ENCODE results near the gene ESX1. TPM values are rescaled to one million over a fixed set of nuclear protein-coding genes. Genes with fewer than 3 reads are reported as not detected.

The ESX1 gene
- total and polyA plus RNA-seq, 10 of the 15 experiments (the other 5 are each of a cell fraction or from before 2014, with no cell fraction given) = not detected

GRCh38 chrX:104205548-104205947, 49.2 kb downstream of the ESX1 start:
- BruUV-seq (replicated peaks) = no TSS peak
- Histone ChIP-seq H3K36me3 (ENCODE audit: control insufficient read depth in 2 of 2, insufficient read depth in 2 of 2, low read length in 1 of 2) (no peaks in the 10 kb centered on the region), H2AFZ (ENCODE audit: control insufficient read depth, low read depth, low read length) (no peak overlapping the region), H4K20me1 (ENCODE audit: control insufficient read depth, insufficient read depth) (no peaks in the 10 kb centered on the region), H3K27ac (ENCODE audit: control insufficient read depth, insufficient read depth) (no peak overlapping the region), H3K27me3 (replicated peaks in 1 of 2; ENCODE audit: control insufficient read depth in 2 of 2, insufficient read depth in 2 of 2, low read length in 1 of 2) (no peaks in the 10 kb centered on the region), H3K79me2 (ENCODE audit: control insufficient read depth, insufficient read depth, low read length) (no peaks in the 10 kb centered on the region), H3K4me2 (ENCODE audit: control insufficient read depth, insufficient read depth) (no peak overlapping the region), H3K4me3 (no peak overlapping the region), H3K4me1 (ENCODE audit: control insufficient read depth, insufficient read depth, low read length) (no peaks in the 10 kb centered on the region), H3K9ac (ENCODE audit: control insufficient read depth, insufficient read depth, low read length) (no peak overlapping the region), H3K9me3 (replicated peaks; ENCODE audit: control insufficient read depth, insufficient read depth, low read length) (no peaks in the 10 kb centered on the region)
- FAIRE-seq = no peak
- CTCF ChIA-PET = interaction anchor here (1.1 kb wide), 1 partner anchor 10 kb away, joined by 9 read pairs; no protein-coding TSS in a partner anchor
- in situ Hi-C loops (cut with MboI) = no loop called here
- intact Hi-C loops (cut with micrococcal nuclease; ENCODE audit: unreplicated experiment) = no loop called here
- no peak for DNase-seq (ENCODE audit: low read depth, low spot score)
- RAD21 ChIA-PET (ENCODE audit: unreplicated experiment) = interaction anchor here (1.0 kb wide), 1 partner anchor 10 kb away, joined by 3 read pairs; no protein-coding TSS in a partner anchor
- TF ChIP-seq ZNF217 (IDR thresholded peaks at IDR 0.05) (no peak), BCL3 (IDR thresholded peaks at IDR 0.05; ENCODE audit: borderline replicate concordance, insufficient read depth, low read depth, low read length, poor library complexity, severe bottlenecking) (no peak), STAT1 (conservative IDR thresholded peaks at IDR 0.05) (no peak), REST (IDR thresholded peaks at IDR 0.05; ENCODE audit: low read depth, low read length) (no peak), USF2 (IDR thresholded peaks at IDR 0.05; ENCODE audit: borderline replicate concordance, low read depth, low read length) (no peak), NFXL1 (IDR thresholded peaks at IDR 0.05; ENCODE audit: borderline replicate concordance) (no peak)
- SMC1A ChIA-PET (ENCODE audit: uncharacterized antibody, unreplicated experiment) = interaction anchor here (1.7 kb wide), 1 partner anchor 10 kb away, joined by 10 read pairs; no protein-coding TSS in a partner anchor
- no peak for ATAC-seq
- WGBS (ENCODE audit: insufficient coverage, insufficient replicate concordance, low lambda C conversion rate, missing lambda C conversion rate) = 65% methylated on average over 5 of the region's 5 CpGs
- POLR2A ChIA-PET = no interaction called here

Other genes with a start within 250 kb of the ESX1 start
- not detected in 2 replicates for gene H2BW1, start 241.2 kb downstream of the ESX1 start, total RNA-seq (2014; rRNA removed)
- gene H2BW1, start 241.2 kb downstream of the ESX1 start, total RNA-seq (2014; rRNA removed; fragmentation: Illumina TruSeq; extraction: Trizol) = not detected in 2 replicates
- gene H2BW1, start 241.2 kb downstream of the ESX1 start, total RNA-seq (2021) = not detected in 2 replicates
- not detected in 2 replicates for gene H2BW1, start 241.2 kb downstream of the ESX1 start, polyA plus RNA-seq (2011; rRNA removed)
- gene H2BW1, start 241.2 kb downstream of the ESX1 start, polyA plus RNA-seq (2014; fragmentation: Illumina TruSeq; extraction: Trizol) = not detected in 2 replicates
- not detected for gene H2BW1, start 241.2 kb downstream of the ESX1 start, polyA plus RNA-seq (2014; fragmentation: Nextera tagmentation; extraction: Ambion mirVana)
- not detected in 2 replicates for gene H2BW1, start 241.2 kb downstream of the ESX1 start, polyA plus RNA-seq (2014; rRNA removed)
- gene H2BW1, start 241.2 kb downstream of the ESX1 start, polyA plus RNA-seq (2016; fragmentation: Nextera tagmentation; extraction: Ambion mirVana) = not detected
- gene H2BW2, start 215.0 kb downstream of the ESX1 start, total RNA-seq (2014; rRNA removed) = not detected in 2 replicates
- gene H2BW2, start 215.0 kb downstream of the ESX1 start, total RNA-seq (2014; rRNA removed; fragmentation: Illumina TruSeq; extraction: Trizol) = not detected in 2 replicates
- not detected in 2 replicates for gene H2BW2, start 215.0 kb downstream of the ESX1 start, total RNA-seq (2021)
- not detected in 2 replicates for gene H2BW2, start 215.0 kb downstream of the ESX1 start, polyA plus RNA-seq (2011; rRNA removed)
- gene H2BW2, start 215.0 kb downstream of the ESX1 start, polyA plus RNA-seq (2014; fragmentation: Illumina TruSeq; extraction: Trizol) = not detected in 2 replicates
- not detected for gene H2BW2, start 215.0 kb downstream of the ESX1 start, polyA plus RNA-seq (2014; fragmentation: Nextera tagmentation; extraction: Ambion mirVana)
- gene H2BW2, start 215.0 kb downstream of the ESX1 start, polyA plus RNA-seq (2014; rRNA removed) = not detected in 2 replicates
- not detected for gene H2BW2, start 215.0 kb downstream of the ESX1 start, polyA plus RNA-seq (2016; fragmentation: Nextera tagmentation; extraction: Ambion mirVana)
- gene TMSB15C, start 178.7 kb downstream of the ESX1 start, total RNA-seq (2014; rRNA removed) = 5.5 and 10.6 TPM in 2 replicates
- gene TMSB15C, start 178.7 kb downstream of the ESX1 start, total RNA-seq (2014; rRNA removed; fragmentation: Illumina TruSeq; extraction: Trizol) = 8.4 and 8.7 TPM in 2 replicates
- 3.9 and 5.6 TPM in 2 replicates for gene TMSB15C, start 178.7 kb downstream of the ESX1 start, total RNA-seq (2021)
- gene TMSB15C, start 178.7 kb downstream of the ESX1 start, polyA plus RNA-seq (2011; rRNA removed) = 10.1 and 14.0 TPM in 2 replicates
- 7.1 and 13.4 TPM in 2 replicates for gene TMSB15C, start 178.7 kb downstream of the ESX1 start, polyA plus RNA-seq (2014; fragmentation: Illumina TruSeq; extraction: Trizol)
- 1 to 10 TPM; 1.1 to 2.5 TPM for gene TMSB15C, start 178.7 kb downstream of the ESX1 start, polyA plus RNA-seq (2014; fragmentation: Nextera tagmentation; extraction: Ambion mirVana)
- gene TMSB15C, start 178.7 kb downstream of the ESX1 start, polyA plus RNA-seq (2014; rRNA removed) = 4.8 and 5.1 TPM in 2 replicates
- 1 to 10 TPM in 1 of 2 experiments, under 1 TPM in 1; 0.69 to 1.2 TPM for gene TMSB15C, start 178.7 kb downstream of the ESX1 start, polyA plus RNA-seq (2016; fragmentation: Nextera tagmentation; extraction: Ambion mirVana)
- gene ZCCHC18, start 142.4 kb downstream of the ESX1 start, total RNA-seq (2014; rRNA removed) = 2.0 and 3.5 TPM in 2 replicates
- gene ZCCHC18, start 142.4 kb downstream of the ESX1 start, total RNA-seq (2014; rRNA removed; fragmentation: Illumina TruSeq; extraction: Trizol) = 1.7 and 3.8 TPM in 2 replicates
- gene ZCCHC18, start 142.4 kb downstream of the ESX1 start, total RNA-seq (2021) = 1.7 and 2.6 TPM in 2 replicates
- gene ZCCHC18, start 142.4 kb downstream of the ESX1 start, polyA plus RNA-seq (2011; rRNA removed) = 2.6 and 3.0 TPM in 2 replicates
- 3.0 and 4.2 TPM in 2 replicates for gene ZCCHC18, start 142.4 kb downstream of the ESX1 start, polyA plus RNA-seq (2014; fragmentation: Illumina TruSeq; extraction: Trizol)
- 1 to 10 TPM; 1.0 to 1.7 TPM for gene ZCCHC18, start 142.4 kb downstream of the ESX1 start, polyA plus RNA-seq (2014; fragmentation: Nextera tagmentation; extraction: Ambion mirVana)
- gene ZCCHC18, start 142.4 kb downstream of the ESX1 start, polyA plus RNA-seq (2014; rRNA removed) = 3.1 and 3.6 TPM in 2 replicates
- 1 to 10 TPM; 2.1 to 2.6 TPM for gene ZCCHC18, start 142.4 kb downstream of the ESX1 start, polyA plus RNA-seq (2016; fragmentation: Nextera tagmentation; extraction: Ambion mirVana)
- gene SLC25A53, start 97.9 kb downstream of the ESX1 start, total RNA-seq (2014; rRNA removed) = 7.5 and 8.9 TPM in 2 replicates
- 6.7 and 7.9 TPM in 2 replicates for gene SLC25A53, start 97.9 kb downstream of the ESX1 start, total RNA-seq (2014; rRNA removed; fragmentation: Illumina TruSeq; extraction: Trizol)
- 5.5 and 5.6 TPM in 2 replicates for gene SLC25A53, start 97.9 kb downstream of the ESX1 start, total RNA-seq (2021)
- 11.4 and 13.9 TPM in 2 replicates for gene SLC25A53, start 97.9 kb downstream of the ESX1 start, polyA plus RNA-seq (2011; rRNA removed)
- gene SLC25A53, start 97.9 kb downstream of the ESX1 start, polyA plus RNA-seq (2014; fragmentation: Illumina TruSeq; extraction: Trizol) = 9.4 and 10.1 TPM in 2 replicates
- gene SLC25A53, start 97.9 kb downstream of the ESX1 start, polyA plus RNA-seq (2014; fragmentation: Nextera tagmentation; extraction: Ambion mirVana) = 1 to 10 TPM; 4.1 to 5.0 TPM
- gene SLC25A53, start 97.9 kb downstream of the ESX1 start, polyA plus RNA-seq (2014; rRNA removed) = 8.3 and 10.2 TPM in 2 replicates
- 1 to 10 TPM; 6.6 to 7.3 TPM for gene SLC25A53, start 97.9 kb downstream of the ESX1 start, polyA plus RNA-seq (2016; fragmentation: Nextera tagmentation; extraction: Ambion mirVana)
- 9.3 and 12.6 TPM in 2 replicates for gene FAM199X, start 88.5 kb downstream of the ESX1 start, total RNA-seq (2014; rRNA removed)
- 9.1 and 9.4 TPM in 2 replicates for gene FAM199X, start 88.5 kb downstream of the ESX1 start, total RNA-seq (2014; rRNA removed; fragmentation: Illumina TruSeq; extraction: Trizol)
- gene FAM199X, start 88.5 kb downstream of the ESX1 start, total RNA-seq (2021) = 9.6 and 9.9 TPM in 2 replicates
- gene FAM199X, start 88.5 kb downstream of the ESX1 start, polyA plus RNA-seq (2011; rRNA removed) = 8.9 and 14.8 TPM in 2 replicates
- gene FAM199X, start 88.5 kb downstream of the ESX1 start, polyA plus RNA-seq (2014; fragmentation: Illumina TruSeq; extraction: Trizol) = 8.6 and 10.4 TPM in 2 replicates
- gene FAM199X, start 88.5 kb downstream of the ESX1 start, polyA plus RNA-seq (2014; fragmentation: Nextera tagmentation; extraction: Ambion mirVana) = 1 to 10 TPM; 2.4 to 2.7 TPM
- 5.9 and 7.3 TPM in 2 replicates for gene FAM199X, start 88.5 kb downstream of the ESX1 start, polyA plus RNA-seq (2014; rRNA removed)
- gene FAM199X, start 88.5 kb downstream of the ESX1 start, polyA plus RNA-seq (2016; fragmentation: Nextera tagmentation; extraction: Ambion mirVana) = 10 to 100 TPM in 1 of 2 experiments, 1 to 10 TPM in 1; 9.7 to 10.9 TPM